CD14-positive monocyte (primary cell): Measurements from ENCODE around the gene PRDX5. TPM values are rescaled to one million over a fixed set of nuclear protein-coding genes. Genes with fewer than 3 reads are reported as not detected.

ENCODE experiments used
- DNase-seq, 3 donors: peaks; one replicate each; pipeline ENCODE4 v3.0.0-alpha.2; 2011 to 2022
- H2AFZ ChIP-seq: 2 replicates; pipeline ENCODE4 v1.6.0; 2012; ENCODE audit warnings: mild to moderate bottlenecking, low read depth, low read length, inconsistent platforms; ENCODE audit not compliant: insufficient read depth, poor library complexity, severe bottlenecking
- H3K27ac ChIP-seq, 2 donors: 1 replicate in 1 of 2; 2 replicates in 1 of 2; pipeline ENCODE4 v1.5.1; 2012 to 2013; ENCODE audit warnings: low read length in 2 of 2, control low read depth in 1 of 2, inconsistent platforms in 1 of 2, low read depth in 1 of 2, mild to moderate bottlenecking in 1 of 2
- H3K27me3 ChIP-seq, 2 donors: one replicate each; pipeline versions ENCODE4 v1.6.0 to v1.6.1; 2011 to 2013; ENCODE audit warnings: low read length in 2 of 2; ENCODE audit not compliant: control insufficient read depth in 2 of 2, insufficient read depth in 2 of 2
- H3K36me3 ChIP-seq, 2 donors: replicated peaks in 1 of 2; 1 replicate in 1 of 2; 2 replicates in 1 of 2; pipeline versions ENCODE4 v1.5.1 to v1.6.1; 2012 to 2013; ENCODE audit warnings: low read length in 2 of 2, control low read depth in 1 of 2, inconsistent platforms in 1 of 2, mild to moderate bottlenecking in 1 of 2; ENCODE audit not compliant: insufficient read depth in 2 of 2, control insufficient read depth in 1 of 2
- H3K4me1 ChIP-seq, 2 donors: 1 replicate in 1 of 2; 2 replicates in 1 of 2; pipeline versions ENCODE4 v1.5.1 to v1.6.1; 2012 to 2013; ENCODE audit warnings: low read length in 2 of 2, control low read depth in 1 of 2, inconsistent platforms in 1 of 2, mild to moderate bottlenecking in 1 of 2, moderate library complexity in 1 of 2; ENCODE audit not compliant: insufficient read depth in 2 of 2, control insufficient read depth in 1 of 2
- H3K4me2 ChIP-seq: replicated peaks from 2 replicates; pipeline ENCODE3; 2012; ENCODE audit warnings: low read length, moderate library complexity, mild to moderate bottlenecking; ENCODE audit not compliant: poor library complexity, severe bottlenecking; ENCODE audit errors: extremely low read depth
- H3K4me3 ChIP-seq, 3 experiments: fragments of 200-600 bp in 1 of 3; sonication (generic) in 1 of 3; replicated peaks in 1 of 3; 1 replicate in 2 of 3; 2 replicates in 1 of 3; pipeline ENCODE4 v1.5.1; 2011 to 2013; ENCODE audit warnings: low read length in 3 of 3, mild to moderate bottlenecking in 3 of 3, control low read depth in 2 of 3, low read depth in 2 of 3, inconsistent platforms in 1 of 3, moderate library complexity in 1 of 3
- H3K79me2 ChIP-seq: 2 replicates; pipeline ENCODE4 v1.6.0; 2012; ENCODE audit warnings: mild to moderate bottlenecking, control low read depth, inconsistent platforms, low read length, moderate library complexity; ENCODE audit not compliant: insufficient read depth
- H3K9ac ChIP-seq: 2 replicates; pipeline ENCODE4 v1.6.0; 2017; ENCODE audit warnings: low read length, mild to moderate bottlenecking; ENCODE audit not compliant: insufficient read depth, poor library complexity, severe bottlenecking
- H3K9me3 ChIP-seq, 2 donors: replicated peaks in 1 of 2; 1 replicate in 1 of 2; 2 replicates in 1 of 2; pipeline versions ENCODE4 v1.5.1 to v1.6.1; 2012 to 2013; ENCODE audit warnings: low read length in 2 of 2, control low read depth in 1 of 2; ENCODE audit not compliant: control insufficient read depth in 1 of 2, insufficient read depth in 1 of 2
- H4K20me1 ChIP-seq: 2 replicates; pipeline ENCODE4 v1.6.0; 2012; ENCODE audit warnings: mild to moderate bottlenecking, low read length, control low read depth, moderate library complexity; ENCODE audit not compliant: insufficient read depth
- H3K27ac Mint-ChIP-seq, 7 donors: one replicate each; pipeline ENCODE4 v1.8.0; 2020; ENCODE audit warnings: mild to moderate bottlenecking in 7 of 7, mixed read lengths in 7 of 7, moderate library complexity in 6 of 7, inconsistent platforms in 2 of 7
- H3K27me3 Mint-ChIP-seq, 3 donors: one replicate each; pipeline ENCODE4 v1.8.0; 2021 to 2022; ENCODE audit warnings: low read depth in 3 of 3, mild to moderate bottlenecking in 3 of 3, mixed read lengths in 3 of 3, moderate library complexity in 3 of 3, inconsistent platforms in 1 of 3
- H3K36me3 Mint-ChIP-seq, 2 donors: one replicate each; pipeline ENCODE4 v1.8.0; 2020; ENCODE audit warnings: mixed read lengths in 2 of 2, inconsistent platforms in 1 of 2, mild to moderate bottlenecking in 1 of 2
- H3K4me1 Mint-ChIP-seq: one replicate; pipeline ENCODE4 v1.8.0; 2020; ENCODE audit warnings: mild to moderate bottlenecking, mixed read lengths
- H3K4me3 Mint-ChIP-seq, 2 donors: one replicate each; pipeline ENCODE4 v1.8.0; 2020; ENCODE audit warnings: mild to moderate bottlenecking in 2 of 2, mixed read lengths in 2 of 2, moderate library complexity in 1 of 2
- H3K9me3 Mint-ChIP-seq, 7 donors: one replicate each; pipeline ENCODE4 v1.8.0; 2020 to 2022; ENCODE audit warnings: mixed read lengths in 7 of 7, mild to moderate bottlenecking in 6 of 7, moderate library complexity in 6 of 7, inconsistent platforms in 2 of 7
- CTCF ChIP-seq: fragments of 200-600 bp; IDR thresholded peaks from one replicate; pipeline ENCODE4 v1.8.0; 2022; ENCODE audit warnings: antibody characterized with exemption, mild to moderate bottlenecking
- WGBS: methylation state at CpG from one replicate; pipeline ENCODE4 v1.1.5; 2013; ENCODE audit warnings: missing lambda C conversion rate; ENCODE audit not compliant: insufficient coverage; 5-methylcytosine and 5-hydroxymethylcytosine counted together
- intact Hi-C, 2 donors: fragments of 100-400 bp; cut with micrococcal nuclease; formaldehyde crosslinking; loops; one replicate each; pipeline versions ENCODE4 v1.15.0 to v1.15.1; 2023
- polyA plus RNA-seq, 3 donors: library from polyadenylated mRNA; depleted of rRNA in 1 of 3; unstranded in 2 of 3; stranded (reverse) in 1 of 3; fragments of 300-500 nt in 2 of 3; fragments of >200 nt in 1 of 3; fragmentation: Illumina TruSeq in 2 of 3; gene quantifications; 1 replicate in 2 of 3; 2 replicates in 1 of 3; pipeline ENCODE4 v1.2.3, GENCODE V29; 2012 to 2021

Gene PRDX5
- polyA plus RNA-seq, 3 donors, result 136 to 318 (median 286) TPM

GRCh38 chr11:64344787-64345186 lies 26.9 kb downstream of the PRDX5 start:
- Mint-ChIP-seq H3K4me1 (peaks cover 42% of the 10 kb centered on the region), H3K27ac (no peak overlapping the region), H3K9me3 (peaks cover 0 to 1% (median 0%) of the 10 kb centered on the region in 7 donors), H3K4me3 (no peak overlapping the region), H3K36me3 (peaks cover 39 to 72% of the 10 kb centered on the region in 2 donors), H3K27me3 (no peaks in the 10 kb centered on the region)
- intact Hi-C loops, result loop anchor here in 1 of 2 donors (5.0 kb wide), 1 partner anchor 37 kb away; the partner anchor contains the start of gene ESRRA
- no peak overlapping the region for H3K9ac ChIP-seq
- no peak overlapping the region for H2AFZ ChIP-seq
- peaks cover 27 to 43% of the 10 kb centered on the region in 2 donors for H3K4me1 ChIP-seq
- WGBS, result over 99% methylated on average over 27 of the region's 28 CpGs
- peaks cover 87% of the 10 kb centered on the region for H4K20me1 ChIP-seq
- no peak overlapping the region for H3K27ac ChIP-seq
- H3K9me3 ChIP-seq, result no peaks in the 10 kb centered on the region
- H3K4me3 ChIP-seq, result no peak overlapping the region
- no peak for TF ChIP-seq CTCF
- DNase-seq, result no peak
- H3K4me2 ChIP-seq, result no peak overlapping the region
- no peaks in the 10 kb centered on the region for H3K27me3 ChIP-seq
- H3K79me2 ChIP-seq, result peaks cover 43% of the 10 kb centered on the region
- H3K36me3 ChIP-seq, result peaks cover 54 to 61% of the 10 kb centered on the region in 2 donors

GRCh38 chr11:64347193-64347867 lies 29.4 kb downstream of the PRDX5 start:
- H3K4me3 ChIP-seq, result no peak overlapping the region
- no peak overlapping the region for H3K4me2 ChIP-seq
- peaks cover 3 to 17% of the 10 kb centered on the region in 2 donors for H3K4me1 ChIP-seq
- no peak overlapping the region for H3K9ac ChIP-seq
- intact Hi-C loops, result no loop called here
- peak in 2 of 3 donors; percentile 47 to 66 for DNase-seq
- peaks cover 22% of the 10 kb centered on the region for H3K4me1 Mint-ChIP-seq
- peaks cover 44 to 85% of the 10 kb centered on the region in 2 donors for H3K36me3 Mint-ChIP-seq
- no peak overlapping the region for H3K4me3 Mint-ChIP-seq
- WGBS, result 64% methylated on average over 8 of the region's 12 CpGs
- H3K27ac ChIP-seq, result no peak overlapping the region
- peak overlapping the region in 3 of 7 donors; percentile 23 to 32 (median 27) for H3K27ac Mint-ChIP-seq
- peaks cover 0 to 1% (median 0%) of the 10 kb centered on the region in 7 donors for H3K9me3 Mint-ChIP-seq
- no peaks in the 10 kb centered on the region for H3K9me3 ChIP-seq
- H3K27me3 Mint-ChIP-seq, result no peaks in the 10 kb centered on the region
- peaks cover 72 to 83% of the 10 kb centered on the region in 2 donors for H3K36me3 ChIP-seq
- peaks cover 85% of the 10 kb centered on the region for H4K20me1 ChIP-seq
- peaks cover 21% of the 10 kb centered on the region for H3K79me2 ChIP-seq
- H3K27me3 ChIP-seq, result no peaks in the 10 kb centered on the region
- no peak overlapping the region for H2AFZ ChIP-seq
- no peak for TF ChIP-seq CTCF
